Prostate gland (tissue), 2 donors: ENCODE results near the gene NTM.

Experiments used
- POLR2A ChIP-seq: fragments of 450-650 bp; IDR thresholded peaks from one replicate; pipeline ENCODE4 v1.6.1; 2016; ENCODE audit warnings: antibody characterized with exemption, mild to moderate bottlenecking
- POLR2AphosphoS5 ChIP-seq: sonication (generic); formaldehyde crosslinking; IDR thresholded peaks from one replicate; pipeline ENCODE4 v1.6.1; 2017; ENCODE audit warnings: antibody characterized with exemption
- TF ChIP-seq, protein P1 (sequence below), 4 experiments: fragments of 200-600 bp in 2 of 4; fragments of 450-650 bp in 2 of 4; sonication (generic) in 2 of 4; IDR thresholded peaks; 1 replicate in 3 of 4; 2 replicates in 1 of 4; pipeline ENCODE4 v1.5.1; 2016 to 2019; ENCODE audit warnings: antibody characterized with exemption in 4 of 4, mild to moderate bottlenecking in 2 of 4, moderate library complexity in 2 of 4

DNA sequence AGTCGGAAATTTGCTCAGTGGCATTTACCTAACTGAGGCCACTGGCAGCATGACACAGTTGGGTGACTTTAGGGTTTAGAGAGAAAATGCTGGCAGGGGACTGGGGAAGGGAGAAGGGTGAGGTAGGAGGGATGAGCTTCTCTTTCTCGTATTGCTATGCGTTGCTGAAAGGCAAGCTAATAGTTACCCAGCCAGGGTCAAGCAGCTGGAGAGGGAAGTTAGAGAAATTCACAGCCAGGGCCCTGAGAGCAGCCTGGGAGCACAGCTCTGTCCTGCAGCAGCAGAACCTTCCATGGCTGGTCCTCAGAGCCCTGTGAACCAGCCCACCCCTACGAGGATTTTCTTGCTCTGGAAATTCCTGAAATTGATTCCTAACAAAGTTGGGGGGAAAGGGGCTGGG is 679.6 kb downstream of the NTM start:
- TF ChIP-seq, protein P1, sequence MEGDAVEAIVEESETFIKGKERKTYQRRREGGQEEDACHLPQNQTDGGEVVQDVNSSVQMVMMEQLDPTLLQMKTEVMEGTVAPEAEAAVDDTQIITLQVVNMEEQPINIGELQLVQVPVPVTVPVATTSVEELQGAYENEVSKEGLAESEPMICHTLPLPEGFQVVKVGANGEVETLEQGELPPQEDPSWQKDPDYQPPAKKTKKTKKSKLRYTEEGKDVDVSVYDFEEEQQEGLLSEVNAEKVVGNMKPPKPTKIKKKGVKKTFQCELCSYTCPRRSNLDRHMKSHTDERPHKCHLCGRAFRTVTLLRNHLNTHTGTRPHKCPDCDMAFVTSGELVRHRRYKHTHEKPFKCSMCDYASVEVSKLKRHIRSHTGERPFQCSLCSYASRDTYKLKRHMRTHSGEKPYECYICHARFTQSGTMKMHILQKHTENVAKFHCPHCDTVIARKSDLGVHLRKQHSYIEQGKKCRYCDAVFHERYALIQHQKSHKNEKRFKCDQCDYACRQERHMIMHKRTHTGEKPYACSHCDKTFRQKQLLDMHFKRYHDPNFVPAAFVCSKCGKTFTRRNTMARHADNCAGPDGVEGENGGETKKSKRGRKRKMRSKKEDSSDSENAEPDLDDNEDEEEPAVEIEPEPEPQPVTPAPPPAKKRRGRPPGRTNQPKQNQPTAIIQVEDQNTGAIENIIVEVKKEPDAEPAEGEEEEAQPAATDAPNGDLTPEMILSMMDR (IDR thresholded peaks at IDR 0.05), result no peak
- TF ChIP-seq POLR2A (no peak), POLR2AphosphoS5 (no peak)
